HG02759 (cell line): ENCODE measurements around the gene FARS2.

Experiments
- ATAC-seq: cut with Tn5 transposase; IDR thresholded peaks from one replicate; pipeline ENCODE4 v1.9.1; 2021; ENCODE audit warnings: mild to moderate bottlenecking, moderate library complexity; ENCODE audit not compliant: unreplicated experiment

Gene FARS2

DNA sequence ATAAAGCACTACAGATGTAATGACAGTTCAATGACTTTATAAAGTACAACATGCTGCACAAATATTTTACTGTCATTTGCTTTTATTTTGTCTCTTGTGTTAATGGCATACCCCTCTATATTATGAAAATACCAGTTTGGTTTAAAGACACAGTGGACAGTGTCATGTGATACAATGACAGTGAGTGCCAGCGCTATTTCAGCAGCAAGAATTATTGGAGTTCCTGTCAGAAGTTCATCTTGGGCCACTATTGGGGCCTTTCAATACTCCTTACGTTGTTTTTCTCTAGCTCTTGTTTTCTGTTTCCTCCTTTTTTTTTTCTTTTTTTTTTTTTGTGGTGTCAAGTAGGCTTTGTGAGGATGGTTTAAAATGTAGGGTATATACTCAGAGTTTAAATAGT lies 232.5 kb downstream of the FARS2 start:
- ATAC-seq: no peak

DNA sequence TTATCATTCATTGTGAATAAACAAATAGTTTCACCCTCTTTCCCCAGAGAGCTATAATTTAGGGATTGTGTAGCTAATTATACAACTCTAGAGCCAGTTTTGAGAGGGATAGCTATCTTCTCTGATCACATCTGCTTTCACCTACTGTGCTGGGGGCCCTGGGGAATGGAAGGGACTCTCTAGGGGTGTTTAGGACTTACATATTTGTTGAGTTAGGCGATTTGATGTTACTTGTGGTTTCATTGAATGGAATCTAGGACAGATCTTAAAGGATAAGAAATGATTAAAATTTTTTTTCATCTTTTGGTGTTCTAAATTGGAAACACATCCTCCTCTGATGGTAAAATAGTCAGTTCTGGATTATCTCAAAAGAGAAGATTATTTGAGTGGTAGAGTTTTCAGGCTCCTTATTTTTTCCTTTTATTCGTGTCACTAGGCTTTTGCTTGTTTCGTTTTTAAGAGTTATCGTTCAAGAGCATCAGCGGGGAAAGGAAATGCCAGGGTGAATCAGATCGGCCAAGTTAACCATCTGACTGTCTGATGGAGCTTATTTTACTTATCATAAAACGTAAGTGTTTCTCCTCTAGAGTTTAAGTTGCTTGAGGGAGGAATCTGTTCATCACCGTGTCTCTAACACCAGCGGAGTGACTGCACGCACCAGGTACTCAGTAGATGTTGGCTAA lies 236.7 kb downstream of the FARS2 start:
- ATAC-seq: no peak

DNA sequence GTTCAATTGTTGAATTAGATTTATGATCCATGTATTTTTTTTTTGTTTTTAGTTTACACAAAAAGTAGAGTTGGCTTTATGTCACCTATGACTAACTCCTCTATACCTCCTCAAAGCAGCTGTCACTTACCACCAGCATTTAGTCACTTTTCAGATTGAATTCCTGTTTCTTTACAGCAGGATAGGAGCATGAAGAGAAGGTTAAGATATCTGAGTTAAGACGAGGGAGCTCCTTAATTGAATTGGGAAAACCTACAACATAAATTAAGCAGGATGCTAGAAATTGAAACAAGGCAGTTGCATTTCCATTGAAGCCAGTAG lies 237.2 kb downstream of the FARS2 start:
- ATAC-seq: no peak

DNA sequence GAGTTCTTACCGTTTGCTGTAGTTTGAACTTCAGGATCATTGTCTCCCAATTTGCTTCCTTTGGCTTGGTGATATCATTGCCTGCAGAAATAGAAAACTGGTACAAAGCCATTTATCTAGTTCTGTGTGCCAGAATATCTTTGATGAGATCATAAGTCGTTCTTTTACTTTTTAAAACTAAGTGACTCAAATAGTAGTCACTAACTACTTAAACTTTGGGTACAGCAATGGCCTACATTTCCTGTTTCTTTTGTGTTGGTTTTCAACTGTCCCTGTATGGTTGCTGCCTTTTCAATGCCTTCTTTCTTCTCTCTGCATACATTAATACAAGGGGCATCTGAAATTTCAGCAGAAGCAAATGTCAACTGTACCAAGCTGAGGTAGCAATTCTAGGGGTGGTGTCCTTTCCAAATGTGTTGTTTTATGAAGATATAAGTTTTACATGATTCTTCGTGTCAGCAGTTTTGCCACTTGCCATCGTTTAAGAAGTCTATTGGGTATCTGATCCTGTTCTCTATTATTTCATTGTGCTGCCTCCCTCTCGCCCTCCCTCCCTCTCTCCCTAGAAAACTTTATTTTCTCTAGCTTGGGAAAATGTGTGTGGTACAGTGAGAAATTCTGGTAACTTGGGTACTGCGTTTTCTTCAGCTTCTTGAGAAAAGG lies 238.5 kb downstream of the FARS2 start:
- ATAC-seq: no peak

DNA sequence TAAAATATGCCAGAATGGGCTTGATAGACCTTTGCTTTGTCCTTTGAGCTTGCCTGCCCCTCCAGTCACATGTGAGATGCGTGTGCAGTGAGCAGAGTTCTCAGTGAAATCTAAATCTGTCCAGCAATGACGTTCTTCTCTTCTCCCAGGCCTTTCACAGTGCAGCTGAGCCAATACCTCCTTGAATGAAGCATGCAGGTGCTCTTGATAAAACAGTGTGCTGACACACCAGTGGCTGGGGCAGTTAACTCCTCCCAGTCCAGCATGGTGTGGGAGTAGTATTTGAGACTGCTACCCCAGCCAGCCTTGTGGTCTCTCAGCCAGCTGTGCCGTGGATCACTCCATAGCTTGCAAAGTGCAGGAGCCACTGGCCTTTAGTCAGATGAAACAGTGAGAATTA lies 240.5 kb downstream of the FARS2 start:
- no peak for ATAC-seq

DNA sequence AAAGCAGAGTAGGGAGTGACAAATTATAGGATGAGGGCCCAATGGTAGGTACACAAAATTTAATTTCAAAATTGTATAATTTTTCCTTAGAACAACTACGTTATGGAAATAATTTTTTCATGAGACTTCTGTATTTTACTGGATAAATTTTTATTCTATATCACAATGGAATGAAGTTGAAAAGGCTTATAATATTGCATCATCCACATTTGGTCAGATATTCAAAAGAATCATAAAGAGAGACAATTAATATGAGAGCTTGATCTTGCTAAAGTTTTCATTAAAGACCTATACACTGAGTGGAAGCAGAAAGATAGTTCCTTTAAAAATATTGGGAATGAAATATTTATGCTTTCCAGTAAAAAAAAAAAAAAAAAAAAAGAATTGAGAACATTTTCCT lies 242.8 kb downstream of the FARS2 start:
- ATAC-seq: no peak

DNA sequence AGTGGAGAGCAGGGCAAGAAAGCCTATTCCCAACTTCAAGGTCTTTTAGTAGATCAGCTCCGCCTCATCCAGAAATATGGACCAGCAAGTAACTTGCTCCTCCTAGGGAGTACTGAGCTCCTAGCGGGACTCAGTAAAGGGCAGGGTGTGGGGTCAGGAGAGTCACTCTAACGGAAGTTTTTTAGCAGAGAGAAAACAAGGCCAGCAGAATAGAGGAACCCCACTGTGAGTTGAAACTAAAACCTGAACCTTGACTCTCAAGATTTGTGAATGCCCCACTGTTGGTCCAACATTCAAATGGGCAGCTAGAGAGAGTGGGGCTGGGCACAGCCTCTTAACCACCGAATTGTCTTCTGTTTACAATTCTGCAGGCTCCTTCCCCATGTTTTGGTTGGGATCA lies 244.8 kb downstream of the FARS2 start:
- peak; percentile 35 for ATAC-seq

DNA sequence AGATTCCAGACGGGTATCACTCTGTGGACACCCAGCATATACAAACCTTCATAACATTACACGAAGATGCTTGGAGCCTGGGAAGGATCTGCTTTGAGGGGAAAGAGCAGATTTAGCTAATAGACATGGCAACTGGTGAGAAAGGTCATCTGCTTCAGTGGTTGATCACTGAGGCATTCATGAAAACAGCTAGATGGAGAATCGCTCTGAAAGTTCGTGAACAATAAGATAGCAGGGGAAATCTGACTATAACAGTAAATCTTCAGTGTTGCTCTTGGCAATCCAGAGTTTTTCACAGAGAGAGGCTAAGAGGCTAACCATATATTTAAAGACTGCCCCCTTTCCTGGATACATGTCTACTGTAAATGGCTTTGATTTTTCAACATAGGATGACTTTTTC lies 245.3 kb downstream of the FARS2 start:
- ATAC-seq: peak; percentile 38

DNA sequence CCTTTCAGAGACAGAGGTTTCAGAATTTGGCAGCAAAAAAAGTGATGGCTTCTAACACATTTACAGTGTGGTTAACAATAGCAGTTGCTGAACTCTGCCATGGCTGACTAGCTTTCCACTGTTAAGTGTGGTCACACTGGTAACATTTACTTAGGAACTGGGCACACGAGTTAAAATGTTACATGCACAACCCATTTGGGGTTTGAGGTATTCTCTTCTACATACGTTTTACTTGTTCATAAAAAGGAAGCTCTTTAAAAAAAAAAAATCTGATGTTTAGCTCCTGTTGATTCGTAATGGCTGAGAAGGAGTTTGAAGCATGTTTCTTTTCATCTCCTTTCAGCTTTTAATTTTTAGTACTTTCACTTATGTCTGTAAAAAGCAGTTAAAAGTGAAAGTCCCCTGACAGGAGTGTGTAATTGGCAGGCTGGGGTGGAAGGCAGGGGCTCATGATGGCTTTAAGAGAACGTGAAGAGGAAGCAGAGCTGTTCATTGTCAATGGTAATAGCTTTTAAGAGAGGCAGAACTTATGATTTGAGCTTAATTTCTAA lies 245.9 kb downstream of the FARS2 start:
- peak; percentile 93 for ATAC-seq

DNA sequence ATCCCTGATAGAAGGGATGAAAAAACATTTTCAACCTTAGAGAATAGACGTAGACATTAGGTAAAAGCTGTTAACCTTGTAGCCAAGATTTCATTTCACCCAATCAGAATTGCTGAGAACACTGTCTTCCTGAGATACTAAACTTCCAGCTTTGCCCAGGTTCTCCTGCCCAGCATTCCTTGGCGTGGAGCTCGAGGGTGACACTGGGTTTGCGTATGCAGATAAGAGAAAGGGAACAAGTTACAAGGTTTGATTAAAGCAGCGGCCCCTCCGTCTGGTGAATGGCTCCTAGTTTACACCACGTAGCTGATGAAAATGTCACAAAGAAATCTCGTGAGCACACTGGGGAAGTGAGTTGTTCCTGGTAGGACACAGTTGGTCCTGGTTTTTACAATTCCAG lies 247.8 kb downstream of the FARS2 start:
- no peak for ATAC-seq

DNA sequence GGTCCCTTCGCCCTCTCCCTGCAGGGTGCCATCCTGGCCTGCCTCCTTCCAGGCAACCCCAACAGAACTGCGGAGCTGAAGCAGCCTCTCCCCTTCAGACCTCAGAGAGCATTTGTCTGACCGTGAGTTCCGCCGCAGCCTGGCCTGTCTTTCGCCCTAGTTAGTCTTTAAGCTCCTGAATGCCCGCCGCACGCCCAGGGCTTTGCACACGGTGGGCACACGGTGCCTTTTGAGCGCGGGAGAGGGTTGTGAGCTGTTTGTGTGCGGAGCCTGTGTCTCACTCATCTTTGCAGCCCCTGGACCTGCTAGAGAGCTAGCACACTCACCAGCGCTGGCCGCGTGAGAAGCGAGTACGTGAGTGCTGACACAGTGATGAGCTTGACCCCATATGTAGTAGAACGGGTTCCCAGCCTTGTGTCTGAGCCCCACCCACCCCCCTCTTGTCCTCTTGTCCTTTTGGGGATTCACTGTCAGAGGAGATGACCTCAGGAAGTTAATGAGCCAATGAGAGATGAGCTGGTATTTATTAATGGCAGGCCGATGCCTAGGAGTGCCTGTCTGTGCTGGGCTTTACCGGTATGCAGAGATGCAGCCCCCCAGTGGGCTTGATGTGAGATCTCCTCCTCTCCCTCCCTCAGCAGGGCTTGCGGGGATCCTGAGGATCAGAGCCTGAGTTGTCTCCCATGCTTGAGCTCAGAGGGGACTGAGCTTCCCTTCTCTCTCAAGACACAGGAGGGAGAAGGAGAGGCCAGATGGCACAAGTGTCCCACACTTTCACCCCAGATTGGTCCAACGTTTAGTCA lies 249.2 kb downstream of the FARS2 start:
- ATAC-seq: no peak

DNA sequence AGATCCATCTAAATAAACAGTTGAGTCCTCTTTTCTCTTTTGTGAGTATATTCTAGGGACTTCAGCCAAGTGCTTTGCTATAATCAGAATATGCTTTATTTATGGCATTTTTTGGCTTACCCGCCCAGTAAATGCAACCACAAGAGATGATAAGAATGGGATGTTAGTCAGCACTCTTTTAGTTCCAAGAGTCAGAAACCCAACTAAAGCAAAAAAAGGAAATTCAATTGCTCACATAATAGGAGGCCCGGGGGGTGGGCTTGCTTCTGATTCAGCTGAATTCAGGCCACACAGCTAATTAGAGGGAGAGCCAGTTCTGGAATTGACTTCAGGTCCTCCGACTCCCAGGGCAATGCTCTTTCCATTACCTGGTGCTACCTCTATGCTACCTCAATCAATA lies 250.6 kb downstream of the FARS2 start:
- no peak for ATAC-seq

DNA sequence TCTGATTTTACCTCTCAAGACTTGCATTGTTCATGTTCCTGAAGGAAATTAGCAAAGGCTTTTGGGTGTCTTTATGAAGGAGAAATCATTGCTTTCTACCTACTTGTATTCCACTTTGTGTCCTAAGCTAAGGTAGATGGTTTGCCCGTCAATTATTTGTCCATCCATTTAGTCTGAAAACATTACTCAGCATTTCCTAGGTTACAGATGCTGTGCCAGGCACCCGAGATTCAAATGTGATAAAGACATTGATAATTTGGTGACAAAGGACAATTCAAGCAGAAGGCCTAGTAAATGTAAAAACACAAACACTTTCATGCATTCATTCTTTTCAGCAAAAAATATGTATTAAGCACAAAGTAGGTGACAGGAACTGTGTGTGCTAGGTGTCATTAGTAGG lies 251.1 kb downstream of the FARS2 start:
- no peak for ATAC-seq

DNA sequence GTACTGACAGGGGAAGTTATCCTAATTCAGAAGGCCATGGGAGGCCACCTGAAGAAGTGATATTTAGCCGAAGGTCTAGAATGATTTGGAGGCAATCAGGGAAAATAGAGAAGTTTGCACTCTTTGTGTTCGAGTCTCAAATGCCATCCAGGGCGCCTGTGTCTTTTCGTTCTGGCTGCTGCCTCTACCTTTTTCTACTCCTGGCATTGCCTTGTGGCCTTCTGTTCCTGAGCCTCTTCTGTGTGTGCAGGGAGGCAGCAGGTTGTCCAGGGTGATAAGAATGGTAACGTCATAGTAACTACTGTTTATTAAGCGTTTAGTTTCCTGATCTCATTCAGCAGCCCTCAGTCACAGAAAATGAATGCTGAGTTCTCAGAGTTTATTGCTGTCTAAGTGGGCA lies 252.1 kb downstream of the FARS2 start:
- ATAC-seq: no peak

DNA sequence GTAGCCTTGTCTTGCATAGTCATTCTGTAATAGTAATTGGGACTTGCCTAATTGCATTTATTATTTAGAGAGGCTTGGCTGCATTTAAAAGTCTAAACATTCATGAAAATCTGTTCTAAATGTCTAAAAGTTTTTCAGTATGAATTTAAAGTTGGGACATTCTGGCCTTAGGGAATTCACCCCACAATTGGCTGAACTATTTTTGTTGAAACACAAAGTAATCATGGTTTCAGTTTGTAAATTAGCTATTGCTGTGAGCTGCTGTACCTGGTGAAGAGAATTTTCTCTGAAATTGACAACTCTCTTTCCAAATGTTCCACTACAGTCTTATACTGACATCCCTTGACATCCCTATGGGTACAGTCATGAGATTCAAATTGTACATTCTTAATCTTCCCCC lies 253.0 kb downstream of the FARS2 start:
- peak; percentile 49 for ATAC-seq

DNA sequence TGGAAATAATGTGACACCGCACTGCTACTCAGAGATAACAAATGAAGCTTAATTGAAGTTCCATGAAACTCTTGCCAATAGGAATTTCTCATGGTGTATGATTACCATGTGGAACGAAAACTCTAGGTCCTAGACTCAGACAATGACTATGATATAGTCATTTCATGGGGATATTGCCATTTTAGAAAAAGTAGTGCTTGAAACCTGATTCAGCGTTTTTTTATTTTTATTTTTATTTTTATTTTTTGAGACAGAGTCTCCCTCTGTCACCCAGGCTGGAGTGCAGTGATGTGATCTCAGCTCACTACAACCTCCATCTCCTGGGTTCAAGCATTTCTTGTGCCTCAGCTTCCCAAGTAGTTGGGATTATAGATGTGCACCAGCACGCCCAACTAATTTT lies 253.9 kb downstream of the FARS2 start:
- ATAC-seq: no peak

DNA sequence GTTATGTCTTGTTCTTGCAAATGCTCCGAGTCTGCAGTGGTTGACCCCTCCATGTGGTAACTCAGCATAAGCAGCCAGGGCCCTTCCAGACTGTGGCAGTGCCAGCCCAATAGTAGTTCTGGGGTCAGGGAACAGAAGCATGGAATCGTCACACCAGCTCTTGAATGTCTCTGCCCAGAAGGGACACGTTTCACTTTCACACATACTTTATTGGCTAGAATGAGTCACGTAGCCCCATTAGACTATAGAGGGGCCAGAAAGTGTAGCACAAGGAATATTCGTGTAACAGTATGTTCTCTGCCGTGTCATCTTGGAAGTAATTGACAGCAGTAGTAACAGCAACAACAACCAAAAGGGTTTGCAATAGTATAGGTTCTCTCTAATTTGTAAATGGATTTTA lies 254.7 kb downstream of the FARS2 start:
- no peak for ATAC-seq

DNA sequence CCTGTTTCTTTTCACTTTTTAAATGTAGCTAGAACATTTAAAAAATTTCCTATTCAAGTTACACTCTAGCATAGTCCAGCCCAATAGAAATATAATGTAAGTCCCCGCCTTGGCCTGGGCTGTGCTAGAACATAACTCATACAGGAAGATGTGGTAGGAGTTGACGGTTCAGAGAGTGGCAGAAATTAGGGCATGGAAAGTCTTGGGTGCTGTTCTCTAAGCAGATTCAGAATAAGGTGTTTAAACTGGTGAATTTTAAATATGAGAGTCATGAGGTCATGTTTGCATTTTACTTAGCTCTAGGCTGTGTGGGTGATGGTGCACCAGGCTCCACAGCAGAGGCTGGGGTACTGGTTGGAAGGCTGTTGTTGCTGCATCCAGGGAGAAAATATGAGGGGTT lies 256.5 kb downstream of the FARS2 start:
- ATAC-seq: peak; percentile 64

DNA sequence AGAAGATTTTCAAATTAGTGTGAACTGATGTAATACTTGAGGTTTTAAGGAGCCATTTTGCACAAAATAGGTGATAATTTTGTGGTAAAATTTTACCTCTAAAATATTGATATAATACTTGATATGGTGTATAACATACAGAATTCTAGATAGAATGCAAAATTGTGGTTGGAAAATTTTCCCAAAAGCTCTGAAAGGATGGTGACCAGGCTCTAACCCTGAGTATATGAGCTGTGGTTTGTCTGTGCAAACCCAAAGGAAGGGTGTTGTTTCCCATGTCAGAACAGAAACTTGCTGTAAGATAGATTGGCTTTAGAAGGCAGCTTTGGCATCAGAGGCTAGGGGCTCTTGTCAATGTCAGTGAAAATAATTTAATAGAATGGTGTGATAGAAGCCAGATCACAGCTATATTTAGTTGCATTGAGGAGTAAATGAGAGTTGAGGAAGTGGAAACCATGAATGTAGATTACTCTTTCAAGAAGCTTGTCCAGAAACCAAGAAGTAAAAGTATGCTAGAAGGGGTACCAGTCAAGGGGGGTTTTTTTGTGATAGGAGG lies 257.7 kb downstream of the FARS2 start:
- no peak for ATAC-seq

DNA sequence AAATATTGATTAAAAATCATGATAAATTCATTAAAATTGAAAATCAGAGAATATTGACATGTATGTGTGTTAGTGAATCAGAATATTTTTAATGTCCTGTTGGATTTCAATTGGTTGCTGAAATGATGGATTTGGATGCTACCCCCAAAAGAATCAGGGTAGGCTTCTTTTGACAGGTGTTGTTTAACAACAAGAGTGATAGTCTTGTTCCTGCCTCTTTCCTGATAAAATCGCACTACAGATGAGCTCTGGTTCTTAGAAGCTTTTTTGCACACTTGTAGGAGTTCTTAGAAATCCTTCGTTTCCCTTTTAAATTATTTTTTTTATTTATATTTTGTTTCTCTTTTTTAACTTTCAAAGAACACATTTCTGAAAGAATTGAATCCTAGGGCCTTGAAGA lies 259.5 kb downstream of the FARS2 start:
- ATAC-seq: no peak

DNA sequence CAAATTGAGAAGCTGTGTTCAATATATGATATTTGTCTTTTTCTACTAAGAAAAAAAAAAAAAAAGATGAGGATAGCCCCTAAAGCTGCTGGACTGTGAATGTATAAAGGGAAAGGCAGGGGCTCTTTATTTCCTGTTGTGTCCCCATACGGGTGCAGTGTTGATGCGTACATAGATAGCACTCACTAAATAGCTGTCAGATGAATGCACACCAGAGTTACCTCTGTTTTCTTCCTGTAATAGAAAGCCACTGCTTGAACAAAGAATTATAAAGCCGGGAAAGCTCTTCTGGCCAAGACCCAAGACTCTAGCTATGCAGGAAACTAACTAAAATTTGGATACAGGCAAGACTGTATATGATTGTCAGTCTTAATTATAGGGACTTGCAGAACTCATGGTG lies 260.0 kb downstream of the FARS2 start:
- no peak for ATAC-seq

DNA sequence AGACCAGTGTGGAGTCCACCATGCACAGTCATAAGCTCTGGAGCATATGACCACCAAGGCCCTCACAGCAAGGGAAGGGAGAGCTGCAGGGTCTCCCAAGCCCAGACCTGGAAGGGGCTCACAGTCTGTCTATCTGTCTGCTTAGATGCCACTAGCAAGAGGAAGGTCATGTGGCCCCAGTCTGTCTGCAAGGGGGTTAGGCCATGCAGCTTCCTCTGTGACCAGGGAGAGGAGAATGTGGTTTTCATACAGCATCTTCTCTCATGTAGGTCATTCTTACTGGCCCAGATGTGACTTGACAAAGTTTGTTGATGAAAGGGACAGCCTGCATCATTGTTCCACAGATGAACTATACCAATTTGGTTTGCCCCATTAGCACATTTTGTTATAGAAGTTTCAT lies 260.8 kb downstream of the FARS2 start:
- ATAC-seq: no peak
